GM18519 (cell line): ENCODE measurements around the gene PLGRKT.
"Not testable (repeated sequence)": the region's sequence is repeated elsewhere in the genome, so short reads cannot be mapped to it uniquely, and the experiment has no call there.

Experiments
- ATAC-seq: cut with Tn5 transposase; IDR thresholded peaks from one replicate; pipeline ENCODE4 v1.9.1; 2021; ENCODE audit warnings: mild to moderate bottlenecking, moderate library complexity; ENCODE audit not compliant: unreplicated experiment, low FRiP score

The PLGRKT gene, protein sequence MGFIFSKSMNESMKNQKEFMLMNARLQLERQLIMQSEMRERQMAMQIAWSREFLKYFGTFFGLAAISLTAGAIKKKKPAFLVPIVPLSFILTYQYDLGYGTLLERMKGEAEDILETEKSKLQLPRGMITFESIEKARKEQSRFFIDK

DNA sequence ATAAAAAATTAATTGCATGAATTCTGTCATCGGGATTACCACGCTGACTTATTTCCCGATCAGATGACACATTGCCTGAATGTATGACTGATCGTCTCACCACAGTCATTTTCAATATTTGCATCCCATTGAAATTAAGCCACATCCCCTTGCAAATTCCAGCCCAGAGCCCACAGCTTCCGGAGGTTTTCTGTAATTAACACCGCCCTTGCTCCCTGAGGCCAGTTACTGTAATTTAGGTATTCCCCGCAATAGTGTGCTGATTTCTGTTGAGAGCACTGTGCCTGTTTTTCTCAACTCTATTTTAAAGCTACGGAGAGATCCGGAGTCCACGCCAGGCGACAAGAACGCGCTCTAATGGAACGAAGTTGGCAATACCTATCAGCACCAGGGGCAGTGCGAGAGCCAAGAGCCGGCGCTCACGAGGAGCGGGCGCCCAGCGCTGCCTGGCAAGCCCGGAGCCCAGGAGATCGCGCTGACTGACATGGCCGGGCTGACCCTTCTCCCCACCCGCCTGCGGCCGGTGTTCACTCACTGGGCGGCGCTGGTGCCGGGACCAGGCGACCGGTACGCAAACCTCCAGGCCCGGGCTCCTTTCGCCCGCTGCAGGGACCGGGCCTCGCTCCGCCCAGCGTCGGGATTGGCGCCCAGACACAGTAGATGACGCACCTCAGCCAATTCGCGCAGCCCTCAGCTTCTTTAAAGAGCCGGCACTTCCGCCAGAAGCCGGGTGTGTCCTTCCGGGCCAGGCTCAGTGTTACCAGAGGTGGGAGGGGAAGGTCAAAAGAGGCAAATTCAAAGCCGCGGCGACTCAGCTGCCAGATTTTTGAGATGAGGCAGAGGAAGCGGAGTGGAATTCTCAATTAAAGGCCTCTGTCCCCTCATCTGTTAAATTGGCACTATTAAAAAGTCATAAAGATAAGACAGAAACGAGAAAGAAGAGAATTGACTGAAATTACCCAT is at the start of gene PLGRKT:
TSS of gene PLGRKT (minus strand) at position 672 of the 963 bp plus-strand sequence. CDS start 5,948 bp downstream, outside the sequence.
- peak; percentile 76 for ATAC-seq

DNA sequence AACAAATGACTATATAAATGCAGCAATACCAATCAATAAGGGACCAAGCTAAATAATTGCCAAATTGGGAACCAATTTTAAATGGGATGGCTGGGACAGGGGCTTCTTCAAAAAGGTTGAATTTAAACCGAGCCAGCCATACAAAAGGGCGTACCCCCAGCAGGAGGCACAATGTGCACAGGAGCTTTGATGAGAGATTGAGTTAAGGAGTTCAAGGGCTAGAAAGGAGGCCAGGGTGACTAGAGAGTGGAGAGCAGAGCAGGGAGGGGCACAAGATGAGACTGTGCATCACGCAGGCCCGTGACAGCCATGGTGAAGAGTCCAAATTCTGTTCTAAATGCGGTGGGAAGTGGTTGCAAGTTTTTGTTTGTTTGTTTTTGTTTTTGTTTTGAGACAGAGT is 49.3 kb upstream of the PLGRKT start:
- no peak for ATAC-seq

DNA sequence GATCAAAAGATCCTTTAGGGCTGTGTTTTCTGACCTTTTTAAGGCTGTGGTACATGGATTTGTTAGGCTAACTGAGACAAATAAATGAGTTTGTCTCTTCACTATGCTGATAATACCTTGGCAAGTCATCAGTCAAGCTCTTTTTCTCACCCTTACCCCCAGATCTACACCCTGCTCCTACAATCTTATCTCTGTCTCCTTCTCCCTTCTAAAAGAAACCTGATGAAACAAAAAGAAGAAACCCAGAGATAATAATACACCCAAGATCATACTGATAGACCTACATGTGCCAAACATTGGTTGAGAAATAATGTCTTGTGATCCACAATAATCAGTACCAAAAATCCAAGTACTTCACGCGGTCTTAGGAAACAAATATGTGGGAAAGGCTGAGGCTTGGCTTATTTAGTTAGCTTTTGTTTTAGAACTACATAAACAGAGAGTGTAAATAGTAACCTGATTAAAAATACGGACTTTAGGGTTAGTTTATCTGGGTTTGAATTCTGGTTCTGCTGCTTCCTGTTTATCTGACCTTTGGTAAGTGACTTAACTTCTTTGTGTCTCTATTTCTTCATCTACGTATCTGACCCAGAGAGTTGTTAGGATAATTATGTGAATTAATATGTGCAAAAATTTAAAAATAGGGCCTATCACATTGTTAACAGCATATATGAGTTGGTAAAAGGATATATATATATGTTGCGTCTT is 47.8 kb upstream of the PLGRKT start:
- ATAC-seq = no peak

DNA sequence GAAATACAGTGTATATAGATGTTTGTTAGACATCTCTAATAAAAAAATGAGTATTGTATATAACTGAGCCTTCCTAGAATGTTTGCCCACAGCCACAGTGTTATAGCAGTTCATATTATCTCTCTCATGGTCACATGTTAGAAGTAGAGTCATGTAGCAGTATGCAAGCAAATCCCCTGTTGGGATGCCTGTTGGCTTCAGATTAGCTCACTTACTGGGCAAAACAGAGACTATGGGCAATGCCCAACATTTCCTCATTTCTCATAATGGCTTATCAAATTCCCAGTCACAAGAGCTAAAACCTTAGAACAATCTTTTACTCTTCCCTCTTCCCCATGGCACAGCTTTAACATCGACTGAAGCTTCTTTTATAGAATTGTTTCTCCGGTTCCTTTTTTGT is 45.6 kb upstream of the PLGRKT start:
- ATAC-seq = no peak

DNA sequence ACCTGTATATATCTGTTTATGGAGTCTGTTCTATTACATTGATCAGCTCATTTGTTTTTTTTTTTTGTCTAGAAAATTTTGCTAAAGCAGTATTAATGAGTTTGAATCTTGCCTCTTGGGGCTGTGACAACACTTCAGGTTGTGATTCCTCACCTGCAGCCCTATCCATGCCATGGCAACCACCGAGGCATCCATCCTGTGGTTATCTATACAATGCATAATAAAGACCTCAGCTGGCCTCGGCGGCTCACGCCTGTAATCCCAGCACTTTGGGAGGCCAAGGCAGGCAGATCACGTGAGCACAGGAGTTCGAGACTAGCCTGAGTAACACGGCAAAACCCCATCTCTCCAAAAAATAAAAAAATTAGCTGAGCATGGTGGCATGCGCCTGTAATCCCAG is 44.5 kb upstream of the PLGRKT start:
- no peak for ATAC-seq

DNA sequence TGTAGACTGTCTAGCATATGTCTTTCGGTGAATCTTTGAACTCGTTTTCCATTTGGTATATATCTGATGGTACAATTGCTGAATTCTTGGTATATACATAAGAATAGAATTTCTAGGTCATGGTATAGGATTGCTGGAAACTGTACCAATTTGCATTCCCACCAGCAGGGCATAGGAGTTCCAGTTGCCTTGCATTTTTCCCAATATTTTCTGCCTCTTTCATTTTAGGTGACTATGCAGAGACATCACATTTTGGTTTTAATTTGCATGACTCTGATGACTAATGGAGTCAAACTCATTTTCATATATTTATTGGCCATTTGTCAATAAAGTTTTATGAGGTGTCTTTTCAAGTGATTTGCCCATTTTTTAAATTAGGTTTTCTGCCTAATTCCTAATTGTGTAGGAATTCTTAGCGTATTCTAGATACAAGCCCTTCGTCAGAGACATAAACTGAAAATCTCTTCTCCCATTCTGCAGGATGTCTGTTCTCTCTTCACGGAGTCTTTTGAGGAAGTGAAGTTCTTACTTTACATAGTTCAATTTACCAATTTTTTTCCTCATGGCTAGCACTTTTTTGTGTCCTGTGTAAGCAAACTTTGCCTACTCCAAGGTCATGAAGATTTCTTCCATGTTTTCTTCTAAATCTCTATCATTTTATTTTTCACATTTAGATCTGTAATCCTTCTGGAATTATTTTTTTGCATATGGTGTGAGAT is 43.8 kb upstream of the PLGRKT start:
- ATAC-seq = no peak

DNA sequence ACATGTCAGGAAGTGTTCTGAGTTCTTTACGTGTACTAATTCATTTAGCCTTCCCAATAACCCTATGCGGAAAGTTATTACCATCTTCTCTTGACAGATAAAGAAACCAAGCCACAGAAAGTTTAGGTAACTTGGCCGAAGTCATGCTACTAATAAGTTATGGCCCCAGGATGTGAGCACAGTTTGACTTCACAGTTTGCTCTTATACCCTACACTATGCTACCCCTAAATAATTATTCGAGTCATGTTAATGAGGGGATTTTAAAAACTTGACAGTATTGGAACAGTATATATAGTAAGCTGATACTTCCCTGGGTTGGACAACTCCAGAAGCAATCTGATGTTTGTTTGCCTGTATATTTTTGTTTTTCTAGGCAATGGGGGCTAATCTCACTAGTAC is 43.2 kb upstream of the PLGRKT start:
- no peak for ATAC-seq

DNA sequence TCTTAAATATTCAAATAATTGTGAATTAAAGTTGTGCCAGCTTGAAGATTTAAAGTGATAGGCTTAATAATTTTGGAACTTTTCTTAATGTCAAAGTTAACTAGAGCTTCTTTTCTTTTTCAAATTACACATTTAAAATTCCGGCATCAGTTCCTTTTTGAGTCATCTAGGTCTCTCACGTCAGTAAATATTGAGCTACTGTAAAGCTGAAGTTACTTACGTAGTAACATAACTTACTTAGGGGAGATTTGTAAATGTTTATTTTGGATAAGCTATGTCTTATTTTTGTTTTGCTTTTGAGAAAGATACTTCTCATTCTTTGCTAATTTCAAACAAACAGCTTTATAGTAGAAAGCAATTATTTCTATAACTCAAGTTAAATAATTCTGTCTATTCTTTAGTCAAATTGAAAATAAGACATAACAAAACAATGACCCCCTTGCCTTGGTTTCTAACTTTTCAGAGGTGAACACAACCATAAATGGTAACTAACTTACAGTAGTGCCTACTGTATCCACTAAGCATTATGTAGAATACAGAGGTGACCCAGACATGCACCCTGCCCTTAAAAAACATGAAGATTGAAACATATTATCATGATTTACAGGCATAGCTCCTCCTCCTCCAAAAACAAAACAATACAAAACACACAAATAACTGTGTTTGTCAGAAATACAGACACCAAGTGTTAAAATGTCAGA is 42.4 kb upstream of the PLGRKT start:
- peak; percentile 38 for ATAC-seq

DNA sequence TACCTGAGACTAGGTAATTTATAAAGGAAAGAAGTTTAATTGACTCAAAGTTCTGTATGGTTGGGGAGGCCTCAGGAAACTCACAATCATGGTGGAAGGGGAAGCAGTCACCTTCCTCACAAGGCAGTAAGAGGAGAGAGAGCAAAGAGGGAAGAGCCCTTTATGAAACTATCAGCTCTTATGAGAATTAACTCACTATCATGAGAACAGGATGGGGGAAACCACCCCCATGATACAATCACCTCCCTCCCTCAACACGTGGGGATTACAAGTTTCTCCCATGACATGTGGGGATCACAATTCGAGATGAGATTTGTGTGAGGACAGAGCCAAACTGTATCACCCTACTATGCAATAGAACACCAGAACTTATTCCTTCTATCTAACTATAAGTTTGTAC is 40.5 kb upstream of the PLGRKT start:
- ATAC-seq = no peak

DNA sequence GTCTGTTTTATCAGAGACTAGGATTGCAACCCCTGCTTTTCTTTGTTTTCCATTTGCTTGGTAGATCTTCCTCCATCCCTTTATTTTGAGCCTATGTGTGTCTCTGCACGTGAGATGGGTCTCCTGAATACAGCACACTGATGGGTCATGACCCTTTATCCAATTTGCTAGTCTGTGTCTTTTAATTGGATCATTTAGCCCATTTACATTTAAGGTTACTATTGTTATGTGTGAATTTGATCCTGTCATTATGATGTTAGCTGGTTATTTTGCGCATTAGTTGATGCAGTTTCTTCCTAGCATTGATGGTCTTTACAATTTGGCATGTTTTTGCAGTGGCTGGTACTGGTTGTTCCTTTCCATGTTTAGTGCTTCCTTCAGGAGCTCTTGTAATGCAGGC is 37.9 kb upstream of the PLGRKT start:
- not testable (repeated sequence) for ATAC-seq

DNA sequence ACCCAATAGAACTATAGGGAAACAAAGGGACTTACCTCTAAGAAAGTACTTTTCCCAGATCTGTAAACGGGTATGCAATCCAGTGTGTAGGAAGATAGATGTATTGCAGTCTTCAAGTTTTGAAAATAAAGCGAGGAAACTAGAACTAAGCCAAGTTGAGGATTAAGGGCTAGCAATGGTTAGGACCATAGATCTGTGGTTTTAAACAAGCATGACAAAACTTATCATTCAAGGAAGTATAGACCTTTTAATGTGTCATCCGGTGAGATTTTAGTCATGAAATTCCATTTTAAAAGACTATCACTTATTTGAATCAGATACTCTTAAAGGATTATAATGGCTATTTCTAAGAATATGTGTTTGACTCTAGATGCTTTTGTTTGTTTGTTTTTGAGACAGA is 33.1 kb upstream of the PLGRKT start:
- no peak for ATAC-seq

DNA sequence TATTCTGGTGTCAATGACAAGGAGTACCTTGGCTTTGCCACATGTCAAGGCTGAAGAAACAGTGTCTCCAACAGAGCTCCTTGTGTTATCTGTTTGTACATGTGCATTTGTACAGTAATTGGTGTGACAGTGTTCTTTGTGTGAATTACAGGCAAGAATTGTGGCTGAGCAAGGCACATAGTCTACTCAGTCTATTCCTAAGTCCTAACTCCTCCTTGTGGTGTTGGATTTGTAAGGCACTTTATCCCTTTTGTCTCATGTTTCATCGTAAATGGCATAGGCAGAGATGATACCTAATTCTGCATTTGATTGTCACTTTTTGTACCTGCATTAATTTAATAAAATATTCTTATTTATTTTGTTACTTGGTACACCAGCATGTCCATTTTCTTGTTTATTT is 32.4 kb upstream of the PLGRKT start:
- no peak for ATAC-seq

DNA sequence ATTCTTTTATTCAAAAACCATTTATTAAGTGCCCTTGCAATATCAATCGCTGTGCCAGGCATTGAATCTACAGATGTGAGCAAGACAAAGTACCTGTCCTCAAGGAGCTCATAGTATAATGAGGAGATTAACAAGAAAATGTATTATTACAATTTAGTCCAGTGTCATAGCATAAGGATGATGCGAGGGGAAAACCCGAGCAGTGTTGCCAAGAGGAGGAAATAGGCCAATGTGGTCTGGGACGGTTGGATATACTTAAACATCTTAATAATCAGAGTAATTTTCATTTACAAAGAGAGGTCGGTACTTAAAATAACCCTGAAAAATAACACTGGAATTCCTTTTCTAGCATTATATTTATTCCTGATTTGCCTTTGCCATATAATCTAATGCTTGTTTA is 31.1 kb upstream of the PLGRKT start:
- ATAC-seq = no peak

DNA sequence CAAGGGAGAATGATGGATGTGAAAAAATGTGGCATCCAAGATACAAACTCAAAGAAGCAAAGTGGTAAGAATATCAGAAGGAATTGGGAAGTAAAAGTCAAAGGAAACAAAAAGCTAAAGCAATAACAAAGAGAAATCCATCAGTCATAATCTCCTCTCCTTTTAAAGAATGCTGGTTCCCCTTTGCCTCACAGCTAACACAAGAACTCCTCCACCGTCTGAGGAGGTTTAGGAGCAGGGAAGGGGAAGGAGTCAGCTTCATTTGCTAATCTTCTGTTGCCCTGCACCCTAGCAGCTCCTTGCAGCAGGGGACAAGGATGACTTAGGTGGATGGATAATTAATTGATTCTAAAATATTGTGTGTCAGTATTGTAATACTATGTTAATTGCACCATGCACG is 29.0 kb upstream of the PLGRKT start:
- no peak for ATAC-seq

DNA sequence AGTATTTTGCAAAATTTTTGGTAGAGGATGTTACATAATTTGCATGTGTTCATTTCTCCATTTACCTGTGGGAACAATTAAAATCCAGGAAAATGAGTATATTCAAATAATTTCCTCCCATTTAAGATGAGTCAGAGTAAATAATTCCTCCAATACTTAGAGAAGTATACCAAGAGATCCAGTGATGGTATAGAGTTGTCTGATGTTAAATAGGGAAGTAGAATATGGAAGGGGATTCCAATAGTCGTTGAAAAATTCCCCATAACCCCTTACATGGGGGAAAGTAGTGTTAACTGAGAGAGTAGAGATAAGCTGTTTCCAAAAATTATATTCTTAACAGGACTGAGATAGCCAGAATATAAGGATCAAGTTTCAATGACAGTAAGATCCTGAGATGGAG is 28.3 kb upstream of the PLGRKT start:
- ATAC-seq = no peak

DNA sequence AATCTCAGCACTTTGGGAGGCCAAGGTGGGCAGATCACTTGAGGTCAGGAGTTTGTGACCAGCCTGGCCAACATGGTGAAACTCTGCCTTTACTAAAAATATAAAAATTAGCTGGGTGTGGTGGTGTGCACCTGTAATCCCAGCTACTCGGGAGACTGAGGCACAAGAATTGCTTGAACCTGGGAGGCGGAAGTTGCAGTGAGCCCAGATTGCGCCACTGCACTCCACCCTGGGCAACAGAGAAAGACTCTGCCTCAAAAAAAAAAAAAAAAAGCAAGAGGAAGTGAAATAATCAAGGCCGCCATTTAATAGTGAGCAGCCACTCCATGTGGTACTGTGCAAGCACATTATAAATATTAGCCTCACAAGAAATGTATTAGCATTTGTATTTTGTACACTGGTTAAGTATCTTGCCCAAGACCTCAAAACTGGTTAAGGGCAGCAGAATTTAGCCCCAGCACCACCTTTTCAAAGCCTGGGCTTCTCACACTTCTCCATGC is 27.2 kb upstream of the PLGRKT start:
- ATAC-seq = not testable (repeated sequence)

DNA sequence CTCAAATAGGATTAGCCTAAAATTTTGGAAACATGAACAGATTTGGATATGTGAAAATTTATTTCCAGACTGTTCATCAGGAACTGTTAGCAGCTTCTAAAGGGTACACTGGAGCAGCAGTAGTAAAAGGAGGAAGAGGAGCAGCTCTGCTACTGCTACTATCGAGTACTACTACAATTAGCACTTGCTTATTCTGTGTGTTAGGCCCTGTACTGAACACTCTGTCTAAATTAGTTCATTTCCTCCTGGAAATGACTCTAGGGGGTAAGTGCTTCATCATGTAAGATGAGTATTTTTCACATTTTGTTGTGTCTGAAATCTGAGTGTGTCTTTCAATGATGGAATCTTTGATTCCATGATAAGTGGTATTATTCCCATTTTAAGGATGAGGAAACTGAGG is 22.4 kb upstream of the PLGRKT start:
- no peak for ATAC-seq

DNA sequence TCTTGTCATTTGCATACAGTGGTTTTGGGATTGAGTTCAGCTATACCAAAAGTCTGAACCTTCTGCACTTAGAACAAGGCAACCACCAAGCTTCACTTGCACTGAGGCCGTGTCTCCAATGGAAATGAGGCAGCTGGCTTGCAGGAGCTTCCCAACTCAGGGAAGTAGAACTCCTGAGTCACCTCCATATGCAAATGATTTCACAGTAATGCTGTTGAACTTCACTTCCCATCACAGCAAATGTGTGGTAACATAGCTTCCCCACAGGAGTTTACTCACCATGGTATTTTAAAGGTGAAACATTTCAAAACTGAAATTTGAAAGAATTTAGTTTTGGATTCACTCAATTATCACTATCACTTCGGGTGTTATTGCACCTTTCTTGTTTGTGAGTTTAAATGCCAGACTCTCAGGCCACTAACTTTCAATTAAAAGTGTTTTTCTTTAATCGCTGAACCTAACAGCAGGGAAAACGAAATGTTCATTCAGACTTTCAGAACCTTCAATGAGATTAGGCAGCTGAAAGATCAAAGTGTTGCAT is 21.6 kb upstream of the PLGRKT start:
- peak; percentile 46 for ATAC-seq

DNA sequence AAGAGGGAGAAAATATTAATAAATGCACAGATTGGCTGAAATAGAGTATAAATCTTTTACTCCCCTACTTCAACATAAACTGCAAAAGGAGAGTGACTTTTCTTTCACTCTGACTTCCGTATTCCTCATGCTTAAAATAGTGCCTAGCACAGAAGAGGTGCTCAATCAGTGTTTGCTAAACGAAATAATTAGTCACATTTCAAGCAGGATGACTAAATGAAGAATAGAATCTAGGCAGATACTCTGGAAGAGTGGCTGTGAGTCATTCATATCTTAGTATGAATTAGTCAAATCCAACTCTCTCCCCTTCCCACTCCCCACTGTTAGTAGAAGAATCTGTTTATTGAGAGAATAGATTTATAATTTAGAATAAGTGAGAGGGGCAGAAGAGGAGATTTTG is 17.5 kb upstream of the PLGRKT start:
- peak; percentile 35 for ATAC-seq

DNA sequence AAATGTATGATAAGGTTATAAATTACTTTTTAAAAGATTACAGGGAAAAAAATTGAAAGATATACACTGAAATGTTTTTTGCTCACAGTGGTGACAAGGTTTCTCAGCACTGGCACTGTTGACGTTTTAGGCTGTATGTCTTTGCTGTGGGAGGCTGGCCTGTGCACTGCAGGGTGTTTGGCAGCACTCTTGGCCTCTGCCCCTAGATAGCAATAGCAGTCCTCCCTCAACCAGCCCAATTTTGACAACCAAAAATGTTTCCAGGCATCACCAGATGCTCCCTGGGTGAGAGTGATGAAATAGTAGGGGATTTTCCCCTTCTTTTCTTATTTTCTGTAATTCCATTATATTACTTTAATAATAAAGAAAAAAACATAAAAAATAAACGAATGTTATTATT is 15.9 kb upstream of the PLGRKT start:
- no peak for ATAC-seq
